Cardiac septum (tissue), 1 donor: ENCODE data around the gene PRDM2. TPM values are rescaled to one million over a fixed set of nuclear protein-coding genes. Genes with fewer than 3 reads are reported as not detected.

Experiments
- DNase-seq: peaks from one replicate; pipeline ENCODE4 v3.0.0-alpha.2; 2020; ENCODE audit warnings: low spot score
- intact Hi-C: fragments of 100-400 bp; cut with DNase I; formaldehyde crosslinking; loops from one replicate; pipeline ENCODE4 v1.14.0; 2022
- total RNA-seq: library from RNA; stranded (reverse); fragmentation: NEBNext Ultra II Directional; extraction: Animal tissue kit (Norgen Biotek cat#: 25700); gene quantifications from one replicate; pipeline ENCODE4 v1.2.1, GENCODE V29; 2021
- donor health status: DM: no; HTN: no; CAD: no.

Gene PRDM2
- total RNA-seq, 1 donor from 2014 or later: 44.5 TPM

- intact Hi-C loops: no loop called here
- DNase-seq: no peak
Observed at GRCh38 chr1:13823126-13823880, 123.3 kb downstream of the PRDM2 start.

GRCh38 chr1:13823936-13824335 lies 123.9 kb downstream of the PRDM2 start:
- no peak for DNase-seq
- intact Hi-C loops: no loop called here

- DNase-seq: no peak
- intact Hi-C loops: loop anchor here (5.0 kb wide), 1 partner anchor 157 kb away; no protein-coding TSS in a partner anchor
Observed at GRCh38 chr1:13824626-13825025, 124.6 kb downstream of the PRDM2 start.

GRCh38 chr1:13825033-13825432 lies 125.0 kb downstream of the PRDM2 start:
- intact Hi-C loops: loop anchor here (5.0 kb wide), 1 partner anchor 158 kb away; no protein-coding TSS in a partner anchor
- DNase-seq: no peak

- DNase-seq: no peak
- intact Hi-C loops: loop anchor here (5.0 kb wide), 1 partner anchor 159 kb away; no protein-coding TSS in a partner anchor
Observed at GRCh38 chr1:13826009-13826408, 126.0 kb downstream of the PRDM2 start.

GRCh38 chr1:13826591-13826990 lies 126.6 kb downstream of the PRDM2 start:
- DNase-seq: no peak
- intact Hi-C loops: loop anchor here (5.0 kb wide), 1 partner anchor 159 kb away; no protein-coding TSS in a partner anchor

GRCh38 chr1:13828454-13829151 lies 128.6 kb downstream of the PRDM2 start:
- no peak for DNase-seq
- intact Hi-C loops: loop anchor here (5.0 kb wide), 1 partner anchor 161 kb away; no protein-coding TSS in a partner anchor

GRCh38 chr1:13829152-13829769 lies 129.3 kb downstream of the PRDM2 start:
- intact Hi-C loops: loop anchor here (5.0 kb wide), 1 partner anchor 162 kb away; no protein-coding TSS in a partner anchor
- DNase-seq: no peak

GRCh38 chr1:13830170-13830569 lies 130.2 kb downstream of the PRDM2 start:
- DNase-seq: no peak
- intact Hi-C loops: no loop called here

GRCh38 chr1:13830616-13831280 lies 130.8 kb downstream of the PRDM2 start:
- intact Hi-C loops: no loop called here
- no peak for DNase-seq

- intact Hi-C loops: no loop called here
- DNase-seq: no peak
Observed at GRCh38 chr1:13832100-13832499, 132.1 kb downstream of the PRDM2 start.

- no peak for DNase-seq
- intact Hi-C loops: no loop called here
Observed at GRCh38 chr1:13832536-13832935, 132.5 kb downstream of the PRDM2 start.

- intact Hi-C loops: no loop called here
- DNase-seq: no peak
Observed at GRCh38 chr1:13836136-13836535, 136.1 kb downstream of the PRDM2 start.

- intact Hi-C loops: no loop called here
- DNase-seq: no peak
Observed at GRCh38 chr1:13836631-13837030, 136.6 kb downstream of the PRDM2 start.

GRCh38 chr1:13838236-13838635 lies 138.2 kb downstream of the PRDM2 start:
- intact Hi-C loops: no loop called here
- DNase-seq: no peak

- intact Hi-C loops: no loop called here
Observed at GRCh38 chr1:13842497-13842896, 142.5 kb downstream of the PRDM2 start.

GRCh38 chr1:13851726-13852125 lies 151.7 kb downstream of the PRDM2 start:
- DNase-seq: no peak
- intact Hi-C loops: no loop called here

More at GRCh38 chr1:13842497-13842896, 142.5 kb downstream of the PRDM2 start:
- no peak for DNase-seq

GRCh38 chr1:13855554-13855953 lies 155.6 kb downstream of the PRDM2 start:
- intact Hi-C loops: no loop called here
- no peak for DNase-seq

- intact Hi-C loops: no loop called here
- no peak for DNase-seq
Observed at GRCh38 chr1:13860031-13860430, 160.0 kb downstream of the PRDM2 start.

- no peak for DNase-seq
- intact Hi-C loops: no loop called here
Observed at GRCh38 chr1:13864760-13865159, 164.8 kb downstream of the PRDM2 start.
